H1 (cell line): ENCODE data around the gene TRIOBP. TPM values are rescaled to one million over a fixed set of nuclear protein-coding genes. Genes with fewer than 3 reads are reported as not detected.

Source experiments
- ASH2L ChIP-seq: fragments of 200-600, 300-600 bp; sonication (generic); IDR thresholded peaks from one replicate; pipeline ENCODE4 v1.7.1; 2017; ENCODE audit warnings: low read length
- CREB1 ChIP-seq: IDR thresholded peaks from 2 replicates; pipeline ENCODE4 v1.6.1; 2012; ENCODE audit warnings: inconsistent platforms
- EZH2 ChIP-seq: fragments of 200-600 bp; sonication (generic); IDR thresholded peaks from 2 replicates; pipeline ENCODE4 v1.7.1; 2012; ENCODE audit warnings: low read depth, mild to moderate bottlenecking, moderate library complexity, low read length, inconsistent platforms; ENCODE audit not compliant: severe bottlenecking
- HDAC2 ChIP-seq, 2 experiments: fragments of 300-600 bp in 1 of 2; sonication (generic) in 1 of 2; IDR thresholded peaks; 2 replicates each; pipeline ENCODE4 v1.6.1; 2011 to 2012; ENCODE audit warnings: low read depth in 2 of 2, low read length in 2 of 2, mild to moderate bottlenecking in 2 of 2, moderate library complexity in 2 of 2, borderline replicate concordance in 1 of 2, inconsistent platforms in 1 of 2
- HDAC6 ChIP-seq: IDR thresholded peaks from one replicate; pipeline ENCODE4 v1.7.1; 2012; ENCODE audit warnings: low read depth, mild to moderate bottlenecking, inconsistent platforms, low read length, moderate library complexity
- KDM4A ChIP-seq: IDR thresholded peaks from one replicate; pipeline ENCODE4 v1.7.1; 2012; ENCODE audit warnings: low read depth, mild to moderate bottlenecking, moderate library complexity, low read length, inconsistent platforms; ENCODE audit not compliant: severe bottlenecking
- PHF8 ChIP-seq: fragments of 200-600 bp; sonication (generic); conservative IDR thresholded peaks from 2 replicates; pipeline ENCODE4 v1.7.1; 2012; ENCODE audit warnings: low read depth, mild to moderate bottlenecking, inconsistent platforms, low read length, moderate library complexity
- POLR2A ChIP-seq, 2 experiments: IDR thresholded peaks; 1 replicate in 1 of 2; 2 replicates in 1 of 2; pipeline ENCODE4 v1.6.1; 2011; ENCODE audit warnings: low read depth in 2 of 2, low read length in 2 of 2, mild to moderate bottlenecking in 2 of 2; ENCODE audit errors: control extremely low read depth in 1 of 2
- RBBP5 ChIP-seq: IDR thresholded peaks from 2 replicates; pipeline ENCODE4 v1.7.1; 2012; ENCODE audit warnings: low read depth, mild to moderate bottlenecking, inconsistent platforms, low read length, moderate library complexity, borderline replicate concordance
- SP2 ChIP-seq: IDR thresholded peaks from 2 replicates; pipeline ENCODE4 v1.6.1; 2012; ENCODE audit warnings: mild to moderate bottlenecking, low read length, inconsistent platforms
- SRF ChIP-seq: IDR thresholded peaks from 2 replicates; pipeline ENCODE4 v1.6.1; 2011; ENCODE audit warnings: mild to moderate bottlenecking, low read depth, low read length, moderate library complexity
- TAF1 ChIP-seq: IDR thresholded peaks from 2 replicates; pipeline ENCODE4 v1.6.1; 2011; ENCODE audit warnings: mild to moderate bottlenecking, low read depth, low read length
- polyA plus RNA-seq, 7 experiments: library from polyadenylated mRNA; depleted of rRNA in 3 of 7; stranded (reverse) in 5 of 7; unstranded in 2 of 7; fragments of >200 nt in 5 of 7; fragments of 200-250 nt in 2 of 7; gene quantifications; 1 replicate in 5 of 7; 2 replicates in 1 of 7; 4 replicates in 1 of 7; pipeline versions ENCODE4 v1.2.1 to v1.2.3, GENCODE V29; 2011 to 2013; ENCODE audit warnings: missing spikeins in 2 of 7, mixed read lengths in 2 of 7
- total RNA-seq: library from RNA; stranded (reverse); fragmentation: NEBNext Ultra II Directional; extraction: Animal tissue kit (Norgen Biotek cat#: 25700); gene quantifications from 2 replicates; pipeline ENCODE4 v1.2.1, GENCODE V29; 2021
- TF ChIP-seq, protein P1 (sequence below): IDR thresholded peaks from 2 replicates; pipeline ENCODE4 v1.6.1; 2011; ENCODE audit warnings: low read depth, mild to moderate bottlenecking, low read length; ENCODE audit not compliant: insufficient read depth
- TF ChIP-seq, protein P2 (sequence below): IDR thresholded peaks from 2 replicates; pipeline ENCODE4 v1.6.1; 2012; ENCODE audit warnings: inconsistent platforms

TRIOBP gene
- total and polyA plus RNA-seq, 2 of the 8 experiments (the other 6 are each of a cell fraction or from before 2014, with no cell fraction given) = 18.2 to 27.3 TPM

DNA sequence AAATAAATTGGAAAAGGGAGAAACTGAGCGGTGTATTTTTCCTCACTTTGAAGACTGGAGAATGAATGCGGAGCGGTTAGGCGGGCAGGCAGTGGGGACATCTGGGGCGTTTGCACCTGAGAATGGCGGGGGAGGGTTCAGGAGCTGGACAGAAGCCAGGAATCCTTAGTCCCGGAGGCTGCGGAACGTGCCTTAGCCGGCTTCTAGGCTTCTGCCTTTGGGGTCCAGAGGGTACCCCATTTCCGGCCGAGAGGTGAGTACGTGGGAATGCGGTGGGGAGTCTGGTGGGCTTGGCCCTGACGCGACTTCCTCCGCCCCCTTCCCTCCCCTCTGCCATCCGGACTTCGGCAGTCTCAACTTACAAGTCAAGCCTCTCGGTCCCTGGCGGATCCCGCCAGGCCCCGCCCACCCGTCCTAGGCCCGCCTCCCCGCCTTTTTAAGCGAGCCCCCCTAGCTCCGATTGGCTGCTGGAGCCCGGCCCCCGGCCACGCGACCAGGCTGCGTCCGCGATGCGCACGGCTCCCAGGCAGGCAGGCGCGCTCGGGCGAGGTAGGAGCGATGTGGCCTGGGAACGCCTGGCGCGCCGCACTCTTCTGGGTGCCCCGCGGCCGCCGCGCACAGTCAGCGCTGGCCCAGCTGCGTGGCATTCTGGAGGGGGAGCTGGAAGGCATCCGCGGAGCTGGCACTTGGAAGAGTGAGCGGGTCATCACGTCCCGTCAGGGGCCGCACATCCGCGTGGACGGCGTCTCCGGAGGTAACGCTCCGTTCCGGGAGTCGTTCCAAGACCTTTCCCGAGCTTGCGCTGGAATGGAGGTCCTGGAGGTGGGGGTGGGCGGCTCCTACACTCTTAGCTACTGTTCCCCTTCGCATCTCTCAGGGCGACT lies 110.8 kb downstream of the TRIOBP start, which contains the start of gene GCAT (continued):
- TF ChIP-seq SRF (0 out of 2 replicates have a peak, but pooled peaks have one; percentile 20), PHF8 (peak; percentile 29; the same call in 1 of the 2 replicates), SP2 (no peak), TAF1 (peak; percentile 74), EZH2 (peak; percentile 39), KDM4A (peak; percentile 69), CREB1 (peak; percentile 94), POLR2A (IDR thresholded peaks at IDR 0.05; ENCODE audit: control extremely low read depth in 1 of 2, low read depth in 2 of 2, low read length in 2 of 2) (peak; percentile 25 to 78), HDAC6 (no peak), HDAC2 (IDR thresholded peaks at IDR 0.05; ENCODE audit: borderline replicate concordance in 1 of 2, low read depth in 2 of 2, low read length in 2 of 2) (peak; percentile 6 to 36; a peak in 1 of 4 replicates), RBBP5 (peak; percentile 85), ASH2L (peak; percentile 78)
- TF ChIP-seq, protein P1, sequence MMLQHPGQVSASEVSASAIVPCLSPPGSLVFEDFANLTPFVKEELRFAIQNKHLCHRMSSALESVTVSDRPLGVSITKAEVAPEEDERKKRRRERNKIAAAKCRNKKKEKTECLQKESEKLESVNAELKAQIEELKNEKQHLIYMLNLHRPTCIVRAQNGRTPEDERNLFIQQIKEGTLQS = 0 out of 2 replicates have a peak, but pooled peaks have one; percentile 23
- TF ChIP-seq, protein P2, sequence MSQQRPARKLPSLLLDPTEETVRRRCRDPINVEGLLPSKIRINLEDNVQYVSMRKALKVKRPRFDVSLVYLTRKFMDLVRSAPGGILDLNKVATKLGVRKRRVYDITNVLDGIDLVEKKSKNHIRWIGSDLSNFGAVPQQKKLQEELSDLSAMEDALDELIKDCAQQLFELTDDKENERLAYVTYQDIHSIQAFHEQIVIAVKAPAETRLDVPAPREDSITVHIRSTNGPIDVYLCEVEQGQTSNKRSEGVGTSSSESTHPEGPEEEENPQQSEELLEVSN = peak; percentile 62; the same call in 1 of the 2 replicates
